ACC112 (cell line): Measurements from ENCODE around the gene OR11A1.

Experiments
- H2AFZ ChIP-seq: fragments of 200-600 bp; sonication (generic); one replicate; pipeline ENCODE4 v1.6.0; 2017; ENCODE audit warnings: antibody characterized with exemption, low read length; ENCODE audit not compliant: unreplicated experiment
- H3K27ac ChIP-seq: fragments of 200-600 bp; sonication (generic); 2 replicates; pipeline ENCODE4 v1.5.1; 2014; ENCODE audit warnings: low read depth, mild to moderate bottlenecking, antibody characterized with exemption, low read length, moderate library complexity
- H3K27me3 ChIP-seq: fragments of 200-600 bp; sonication (generic); 2 replicates; pipeline ENCODE4 v1.6.1; 2014; ENCODE audit warnings: mild to moderate bottlenecking, antibody characterized with exemption, low read length, moderate library complexity, mixed read lengths; ENCODE audit not compliant: insufficient read depth
- H3K36me3 ChIP-seq: fragments of 200-600 bp; sonication (generic); 2 replicates; pipeline ENCODE4 v1.6.1; 2016; ENCODE audit warnings: mild to moderate bottlenecking, antibody characterized with exemption, low read length, moderate library complexity, mixed read lengths; ENCODE audit not compliant: insufficient read depth
- H3K4me1 ChIP-seq: fragments of 200-600 bp; sonication (generic); one replicate; pipeline ENCODE4 v1.6.1; 2016; ENCODE audit warnings: low read length, mixed read lengths; ENCODE audit not compliant: insufficient read depth, unreplicated experiment, control insufficient read depth
- H3K4me3 ChIP-seq: fragments of 200-600 bp; sonication (generic); 2 replicates; pipeline ENCODE4 v1.5.1; 2014; ENCODE audit warnings: mild to moderate bottlenecking, low read depth, low read length
- H3K79me2 ChIP-seq: fragments of 200-600 bp; sonication (generic); one replicate; pipeline ENCODE4 v1.6.0; 2016; ENCODE audit warnings: low read length; ENCODE audit not compliant: control insufficient read depth, unreplicated experiment, insufficient read depth

The OR11A1 gene

DNA sequence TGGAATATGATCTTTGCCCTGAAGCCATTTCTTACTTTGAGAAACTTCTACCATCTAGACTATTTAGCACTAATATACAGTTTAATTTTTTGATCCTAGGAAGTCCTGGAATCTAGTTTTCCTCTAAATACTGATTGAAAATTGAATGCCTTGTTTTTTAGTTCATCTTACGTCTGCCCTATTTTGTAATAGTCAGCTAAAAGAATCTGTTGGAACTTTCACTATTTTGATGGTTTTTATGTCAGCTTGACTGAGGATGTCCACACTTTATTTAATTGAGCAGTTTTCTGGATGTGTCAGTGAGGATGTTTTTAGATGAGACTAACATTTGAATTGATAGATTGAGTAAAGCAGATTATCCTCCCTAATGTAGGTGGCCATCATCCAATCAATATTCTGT, 53.1 kb downstream of the OR11A1 start:
- H3K4me1 ChIP-seq, result no peaks in the 10 kb centered on the region
- H3K27ac ChIP-seq, result no peak overlapping the region

DNA sequence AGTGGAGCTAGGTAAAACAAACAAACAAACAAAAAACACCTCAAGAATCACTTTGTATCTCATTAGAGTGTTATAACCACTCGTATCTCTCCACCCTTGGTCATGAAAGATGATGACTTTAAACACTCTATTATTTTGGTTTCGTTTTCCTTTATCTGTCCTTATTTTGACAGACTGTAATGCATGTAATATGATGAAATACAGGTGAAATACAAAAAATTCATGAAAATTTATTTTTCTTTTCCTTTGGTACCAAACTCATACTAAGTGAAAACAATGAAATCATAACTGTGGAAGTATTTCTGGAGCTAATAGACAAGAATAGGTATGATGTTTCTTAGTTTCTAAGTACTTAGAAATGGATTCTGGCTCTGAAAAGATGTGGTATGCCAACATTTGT, 57.3 kb downstream of the OR11A1 start:
- Histone ChIP-seq H3K27ac (no peak overlapping the region), H3K79me2 (no peaks in the 10 kb centered on the region), H3K4me3 (no peak overlapping the region), H3K36me3 (no peaks in the 10 kb centered on the region), H3K4me1 (no peaks in the 10 kb centered on the region), H3K27me3 (no peaks in the 10 kb centered on the region), H2AFZ (no peak overlapping the region)

More for the DNA sequence above, 53.1 kb downstream of the OR11A1 start:
- no peak overlapping the region for H3K4me3 ChIP-seq
- no peaks in the 10 kb centered on the region for H3K79me2 ChIP-seq
- H3K27me3 ChIP-seq, result no peaks in the 10 kb centered on the region
- no peaks in the 10 kb centered on the region for H3K36me3 ChIP-seq
- H2AFZ ChIP-seq, result no peak overlapping the region

DNA sequence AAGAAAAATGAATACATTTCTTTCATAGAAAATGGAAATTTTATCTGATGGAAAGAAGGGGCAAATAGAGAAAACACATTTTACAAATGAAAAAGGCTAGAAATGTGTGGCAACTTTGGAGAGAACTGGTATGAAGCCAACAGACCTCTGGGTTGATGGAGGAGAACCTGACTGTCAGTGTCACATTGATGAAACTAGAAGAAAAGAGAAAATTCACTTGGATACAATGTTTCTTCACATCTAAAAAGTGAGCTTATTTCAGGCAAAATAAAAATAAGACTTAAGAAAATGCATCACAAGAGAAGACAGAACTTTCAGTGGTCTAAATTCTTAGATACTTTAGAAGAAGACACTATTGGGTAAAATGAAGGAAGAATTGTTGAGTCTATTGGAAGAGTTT, 61.5 kb downstream of the OR11A1 start, which contains the start of gene OR12D2:
Gene OR12D2, plus strand, starts transcription at position 301 of the 400 bp plus-strand sequence. CDS start 1,069 bp downstream, outside the sequence.
- Histone ChIP-seq H3K4me1 (no peaks in the 10 kb centered on the region), H3K79me2 (no peaks in the 10 kb centered on the region), H3K27ac (no peak within 1 kb of the TSS), H3K4me3 (no peak within 1 kb of the TSS), H3K36me3 (no peaks in the 10 kb centered on the region), H2AFZ (no peak within 1 kb of the TSS), H3K27me3 (no peaks in the 10 kb centered on the region)

DNA sequence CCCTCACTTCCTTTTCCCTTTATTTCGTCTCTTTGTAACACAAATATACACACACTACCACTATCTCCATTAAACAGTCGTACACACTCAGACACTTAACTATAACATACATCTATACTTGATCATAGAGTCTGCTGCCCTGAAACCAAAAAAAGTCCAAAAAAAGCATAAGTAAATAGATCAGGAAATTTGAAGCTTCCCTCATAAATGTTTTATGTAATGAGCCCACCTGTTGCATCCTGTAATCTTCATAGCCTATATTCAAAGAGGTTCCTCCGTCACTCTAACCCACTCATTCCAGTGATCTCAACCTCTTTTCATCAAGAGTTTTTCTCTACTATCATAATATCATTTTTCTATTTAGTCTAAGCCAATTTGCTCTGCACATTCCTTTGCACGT, 68.3 kb downstream of the OR11A1 start:
- H3K27me3 ChIP-seq, result no peaks in the 10 kb centered on the region
- no peak overlapping the region for H2AFZ ChIP-seq
- no peaks in the 10 kb centered on the region for H3K79me2 ChIP-seq
- no peaks in the 10 kb centered on the region for H3K36me3 ChIP-seq
- H3K4me3 ChIP-seq, result no peak overlapping the region
- no peaks in the 10 kb centered on the region for H3K4me1 ChIP-seq
- no peak overlapping the region for H3K27ac ChIP-seq

DNA sequence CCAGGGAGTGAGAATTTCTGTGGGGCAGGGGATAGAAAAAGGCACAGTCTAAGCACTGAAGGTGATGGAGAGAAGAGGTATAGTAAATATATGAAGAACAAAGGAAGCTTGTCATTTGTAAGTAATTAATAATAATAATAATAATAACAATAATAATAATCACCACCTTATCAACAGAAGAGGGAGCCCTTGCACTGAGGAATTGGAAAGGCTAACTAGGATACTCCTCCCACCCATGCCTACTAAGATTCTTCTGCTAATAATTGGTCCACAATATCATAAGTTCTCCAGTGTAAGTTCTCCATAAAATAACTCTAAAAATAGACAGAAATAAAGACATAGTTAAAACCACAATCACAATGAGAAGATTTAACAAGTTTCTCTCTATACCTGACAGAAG, 80.9 kb downstream of the OR11A1 start:
- Histone ChIP-seq H3K27ac (no peak overlapping the region), H3K4me1 (no peaks in the 10 kb centered on the region), H3K27me3 (peaks cover 4% of the 10 kb centered on the region; the same call in 1 of the 2 replicates), H3K79me2 (no peaks in the 10 kb centered on the region), H2AFZ (no peak overlapping the region), H3K4me3 (no peak overlapping the region), H3K36me3 (no peaks in the 10 kb centered on the region)
